Erythroblast (primary cell): Measurements from ENCODE around the gene RPS15.
A peak's percentile ranks its signal among the peaks of the same experiment; 100 is the strongest.

ENCODE experiments used
- DNase-seq, 2 experiments: peaks; one replicate each; lab custom pipeline; 2025; lab: John Stamatoyannopoulos, UW
- GATA1 ChIP-seq: IDR thresholded peaks from 2 replicates; pipeline ENCODE4 v1.6.1; 2011; ENCODE audit warnings: low read depth, mild to moderate bottlenecking, control low read depth, low read length, moderate library complexity
- POLR2A ChIP-seq: IDR thresholded peaks from 2 replicates; pipeline ENCODE4 v1.6.1; 2011; ENCODE audit warnings: mild to moderate bottlenecking, low read length

RPS15 gene

DNA sequence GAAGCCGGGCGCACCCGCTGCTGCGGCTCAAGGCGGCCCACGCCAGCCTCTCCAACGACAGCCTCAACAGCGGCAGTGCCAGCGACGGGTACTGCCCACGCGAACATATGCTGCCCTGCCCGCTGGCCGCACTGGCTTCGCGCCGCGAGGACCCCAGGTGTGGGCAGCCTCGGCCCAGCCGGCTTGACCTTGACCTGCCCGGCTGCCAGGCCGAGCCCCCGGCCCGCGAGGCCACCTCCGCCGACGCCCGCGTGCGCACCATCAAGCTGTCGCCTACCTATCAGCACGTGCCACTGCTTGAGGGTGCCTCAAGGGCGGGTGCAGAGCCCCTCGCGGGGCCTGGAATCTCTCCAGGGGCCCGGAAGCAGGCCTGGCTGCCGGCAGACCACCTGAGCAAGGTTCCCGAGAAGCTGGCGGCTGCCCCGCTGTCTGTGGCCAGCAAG lies 27.8 kb downstream of the RPS15 start:
- DNase-seq, result no peak
- TF ChIP-seq POLR2A, result no peak
- no peak for TF ChIP-seq GATA1

GRCh38 chr19:1466461-1467214 lies 28.4 kb downstream of the RPS15 start:
- DNase-seq, result no peak
- TF ChIP-seq GATA1, result no peak
- no peak for TF ChIP-seq POLR2A

- DNase-seq, result no peak
- no peak for TF ChIP-seq POLR2A
- no peak for TF ChIP-seq GATA1
These were observed 29.0 kb downstream of the RPS15 start for GRCh38 chr19:1467215-1467489.

GRCh38 chr19:1467490-1468273 lies 29.5 kb downstream of the RPS15 start:
- no peak for DNase-seq
- TF ChIP-seq GATA1 (no peak), POLR2A (no peak)

DNA sequence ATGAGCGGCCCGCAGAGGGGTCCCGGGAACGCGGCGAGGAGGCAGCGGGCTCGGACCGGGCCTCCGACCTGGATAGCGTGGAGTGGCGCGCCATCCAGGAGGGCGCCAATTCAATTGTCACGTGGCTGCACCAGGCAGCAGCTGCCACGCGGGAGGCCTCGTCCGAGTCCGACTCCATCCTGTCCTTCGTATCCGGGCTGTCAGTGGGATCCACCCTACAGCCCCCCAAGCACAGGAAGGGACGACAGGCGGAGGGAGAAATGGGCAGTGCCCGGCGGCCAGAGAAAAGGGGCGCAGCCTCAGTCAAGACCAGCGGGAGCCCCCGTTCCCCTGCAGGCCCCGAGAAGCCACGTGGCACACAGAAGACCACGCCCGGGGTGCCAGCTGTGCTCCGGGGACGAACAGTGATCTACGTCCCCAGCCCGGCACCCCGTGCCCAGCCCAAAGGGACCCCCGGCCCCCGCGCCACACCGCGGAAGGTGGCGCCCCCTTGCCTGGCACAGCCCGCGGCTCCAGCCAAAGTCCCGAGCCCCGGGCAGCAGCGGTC lies 30.2 kb downstream of the RPS15 start:
- no peak for DNase-seq
- TF ChIP-seq POLR2A (no peak), GATA1 (no peak)

- no peak for TF ChIP-seq POLR2A
- TF ChIP-seq GATA1, result no peak
- DNase-seq, result peak in 1 of 2 experiments; percentile 51
These were observed 30.6 kb downstream of the RPS15 start for GRCh38 chr19:1468821-1469254.

- TF ChIP-seq POLR2A (no peak), GATA1 (no peak)
These were observed 31.3 kb downstream of the RPS15 start for GRCh38 chr19:1469255-1470054.

GRCh38 chr19:1470055-1470304 lies 31.8 kb downstream of the RPS15 start:
- TF ChIP-seq GATA1 (no peak), POLR2A (no peak)
- DNase-seq, result no peak

More at GRCh38 chr19:1469255-1470054, 31.3 kb downstream of the RPS15 start:
- DNase-seq, result no peak

- no peak for TF ChIP-seq GATA1
- TF ChIP-seq POLR2A, result no peak
- DNase-seq, result no peak
These were observed 32.3 kb downstream of the RPS15 start for GRCh38 chr19:1470305-1471009.

- TF ChIP-seq GATA1 (no peak), POLR2A (no peak)
- no peak for DNase-seq
These were observed 32.9 kb downstream of the RPS15 start for GRCh38 chr19:1471010-1471514.

DNA sequence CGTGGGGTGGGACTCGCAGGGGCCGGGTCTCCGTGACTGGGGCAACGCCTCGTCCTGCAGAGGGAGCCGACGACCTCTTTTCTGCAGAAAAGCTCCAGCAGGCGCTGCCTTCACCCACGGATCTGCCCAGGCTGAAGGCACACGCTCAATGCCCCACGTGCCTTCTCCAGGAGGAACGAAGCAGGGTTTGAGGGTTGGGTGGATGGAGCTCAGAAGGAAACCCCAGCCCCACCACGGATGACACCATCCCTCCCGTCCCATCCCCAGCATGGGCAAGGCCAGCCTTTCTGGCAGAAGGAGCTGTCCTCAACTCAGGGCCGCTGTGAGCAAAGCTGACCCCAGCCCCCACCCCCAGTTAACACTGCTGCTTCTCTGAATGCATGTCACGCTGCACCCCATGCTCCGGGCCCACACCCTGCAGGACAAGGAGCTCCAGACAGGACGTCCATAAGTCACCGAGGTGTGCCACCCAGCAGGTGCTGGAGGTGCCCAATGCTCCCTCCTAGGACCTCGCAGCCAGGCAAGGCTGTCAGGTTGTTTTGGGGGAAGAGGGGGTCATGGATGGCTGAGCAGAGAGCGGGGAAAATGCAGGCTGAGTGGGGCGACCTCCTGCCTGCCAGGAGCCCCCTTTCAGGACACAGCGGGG lies 33.4 kb downstream of the RPS15 start:
- DNase-seq, result no peak
- no peak for TF ChIP-seq POLR2A
- TF ChIP-seq GATA1, result no peak

GRCh38 chr19:1472231-1473084 lies 34.3 kb downstream of the RPS15 start:
- DNase-seq, result no peak
- TF ChIP-seq POLR2A (no peak), GATA1 (no peak)
